ENCODE data around the gene SDCBP2. TPM values are rescaled to one million over a fixed set of nuclear protein-coding genes. Genes with fewer than 3 reads are reported as not detected.

The SDCBP2 gene
- polyA plus RNA-seq, 1 of the 3 experiments (the other 2 are of a cell fraction) = 3.0 TPM

DNA sequence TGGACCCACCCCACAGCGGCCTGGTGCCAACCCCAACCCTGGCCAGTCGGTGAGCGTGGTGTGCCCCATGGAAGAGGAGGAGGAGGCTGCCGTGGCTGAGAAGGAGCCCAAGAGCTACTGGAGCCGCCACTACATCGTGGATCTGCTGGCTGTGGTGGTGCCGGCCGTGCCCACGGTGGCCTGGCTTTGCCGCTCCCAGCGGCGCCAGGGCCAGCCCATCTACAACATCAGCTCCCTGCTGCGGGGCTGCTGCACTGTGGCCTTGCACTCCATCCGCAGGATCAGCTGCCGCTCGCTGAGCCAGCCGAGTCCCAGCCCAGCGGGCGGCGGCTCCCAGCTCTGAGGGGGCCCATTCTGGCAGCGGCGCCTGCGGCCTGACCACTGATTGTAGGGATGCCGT lies 23.2 kb downstream of the SDCBP2 start (continued):
- TF ChIP-seq MEF2A (IDR thresholded peaks at IDR 0.05; ENCODE audit: borderline replicate concordance, low read depth) = no peak
- TF ChIP-seq, protein P1, sequence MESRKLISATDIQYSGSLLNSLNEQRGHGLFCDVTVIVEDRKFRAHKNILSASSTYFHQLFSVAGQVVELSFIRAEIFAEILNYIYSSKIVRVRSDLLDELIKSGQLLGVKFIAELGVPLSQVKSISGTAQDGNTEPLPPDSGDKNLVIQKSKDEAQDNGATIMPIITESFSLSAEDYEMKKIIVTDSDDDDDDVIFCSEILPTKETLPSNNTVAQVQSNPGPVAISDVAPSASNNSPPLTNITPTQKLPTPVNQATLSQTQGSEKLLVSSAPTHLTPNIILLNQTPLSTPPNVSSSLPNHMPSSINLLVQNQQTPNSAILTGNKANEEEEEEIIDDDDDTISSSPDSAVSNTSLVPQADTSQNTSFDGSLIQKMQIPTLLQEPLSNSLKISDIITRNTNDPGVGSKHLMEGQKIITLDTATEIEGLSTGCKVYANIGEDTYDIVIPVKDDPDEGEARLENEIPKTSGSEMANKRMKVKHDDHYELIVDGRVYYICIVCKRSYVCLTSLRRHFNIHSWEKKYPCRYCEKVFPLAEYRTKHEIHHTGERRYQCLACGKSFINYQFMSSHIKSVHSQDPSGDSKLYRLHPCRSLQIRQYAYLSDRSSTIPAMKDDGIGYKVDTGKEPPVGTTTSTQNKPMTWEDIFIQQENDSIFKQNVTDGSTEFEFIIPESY (IDR thresholded peaks at IDR 0.05; ENCODE audit: borderline replicate concordance, low read depth) = no peak

DNA sequence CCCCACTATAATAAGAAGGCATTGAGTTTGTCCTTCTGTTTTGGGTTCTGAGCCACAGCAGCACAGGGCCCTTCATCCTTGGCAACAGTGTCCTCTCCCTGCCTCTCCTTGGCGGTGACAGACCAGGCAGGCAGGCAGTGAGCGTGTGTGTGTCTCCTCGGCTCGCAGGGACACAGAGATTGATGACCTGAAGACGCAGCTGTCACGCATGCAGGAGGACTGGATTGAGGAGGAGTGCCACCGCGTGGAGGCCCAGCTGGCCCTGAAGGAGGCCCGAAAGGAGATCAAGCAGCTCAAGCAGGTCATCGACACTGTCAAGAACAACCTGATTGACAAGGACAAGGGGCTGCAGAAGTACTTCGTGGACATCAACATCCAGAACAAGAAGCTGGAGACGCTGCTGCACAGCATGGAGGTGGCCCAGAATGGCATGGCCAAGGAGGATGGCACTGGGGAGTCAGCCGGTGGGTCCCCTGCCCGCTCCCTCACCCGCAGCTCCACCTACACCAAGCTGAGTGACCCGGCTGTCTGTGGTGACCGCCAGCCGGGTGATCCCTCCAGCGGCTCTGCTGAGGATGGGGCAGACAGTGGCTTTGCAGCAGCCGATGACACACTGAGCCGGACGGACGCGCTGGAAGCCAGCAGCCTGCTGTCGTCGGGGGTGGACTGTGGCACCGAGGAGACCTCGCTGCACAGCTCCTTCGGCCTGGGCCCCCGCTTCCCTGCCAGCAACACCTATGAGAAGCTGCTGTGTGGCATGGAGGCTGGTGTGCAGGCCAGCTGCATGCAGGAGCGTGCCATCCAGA lies 24.0 kb downstream of the SDCBP2 start:
- H3K9me2 ChIP-seq = no peaks in the 10 kb centered on the region
- H3K79me2 ChIP-seq (ENCODE audit: insufficient read depth) = no peaks in the 10 kb centered on the region
- TF ChIP-seq FOXJ3 (CRISPR knock-in tag; IDR thresholded peaks at IDR 0.05) (no peak), JUND (IDR thresholded peaks at IDR 0.05) (no peak), RFX5 (IDR thresholded peaks at IDR 0.05; ENCODE audit: low read length) (no peak), TEAD4 (IDR thresholded peaks at IDR 0.05; ENCODE audit: borderline replicate concordance, insufficient read depth) (no peak), FOXM1 (IDR thresholded peaks at IDR 0.05; ENCODE audit: low read depth) (no peak), GATA2 (CRISPR knock-in tag; IDR thresholded peaks at IDR 0.05) (no peak), SMC3 (IDR thresholded peaks at IDR 0.05; ENCODE audit: low read depth, low read length) (no peak), NRF1 (IDR thresholded peaks at IDR 0.05; ENCODE audit: low read depth, low read length) (no peak), RXRA (IDR thresholded peaks at IDR 0.05; ENCODE audit: borderline replicate concordance, low read depth) (no peak), CHD2 (IDR thresholded peaks at IDR 0.05; ENCODE audit: low read length, partially characterized antibody) (no peak), TCF12 (IDR thresholded peaks at IDR 0.05) (no peak), RAD21 (IDR thresholded peaks at IDR 0.05; ENCODE audit: low read length) (no peak), TAF1 (IDR thresholded peaks at IDR 0.05; ENCODE audit: borderline replicate concordance, low read depth, low read length) (no peak)
- TF ChIP-seq, protein P2, sequence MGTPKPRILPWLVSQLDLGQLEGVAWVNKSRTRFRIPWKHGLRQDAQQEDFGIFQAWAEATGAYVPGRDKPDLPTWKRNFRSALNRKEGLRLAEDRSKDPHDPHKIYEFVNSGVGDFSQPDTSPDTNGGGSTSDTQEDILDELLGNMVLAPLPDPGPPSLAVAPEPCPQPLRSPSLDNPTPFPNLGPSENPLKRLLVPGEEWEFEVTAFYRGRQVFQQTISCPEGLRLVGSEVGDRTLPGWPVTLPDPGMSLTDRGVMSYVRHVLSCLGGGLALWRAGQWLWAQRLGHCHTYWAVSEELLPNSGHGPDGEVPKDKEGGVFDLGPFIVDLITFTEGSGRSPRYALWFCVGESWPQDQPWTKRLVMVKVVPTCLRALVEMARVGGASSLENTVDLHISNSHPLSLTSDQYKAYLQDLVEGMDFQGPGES (IDR thresholded peaks at IDR 0.05; ENCODE audit: low read depth, low read length) = no peak
- TF ChIP-seq, protein P3, sequence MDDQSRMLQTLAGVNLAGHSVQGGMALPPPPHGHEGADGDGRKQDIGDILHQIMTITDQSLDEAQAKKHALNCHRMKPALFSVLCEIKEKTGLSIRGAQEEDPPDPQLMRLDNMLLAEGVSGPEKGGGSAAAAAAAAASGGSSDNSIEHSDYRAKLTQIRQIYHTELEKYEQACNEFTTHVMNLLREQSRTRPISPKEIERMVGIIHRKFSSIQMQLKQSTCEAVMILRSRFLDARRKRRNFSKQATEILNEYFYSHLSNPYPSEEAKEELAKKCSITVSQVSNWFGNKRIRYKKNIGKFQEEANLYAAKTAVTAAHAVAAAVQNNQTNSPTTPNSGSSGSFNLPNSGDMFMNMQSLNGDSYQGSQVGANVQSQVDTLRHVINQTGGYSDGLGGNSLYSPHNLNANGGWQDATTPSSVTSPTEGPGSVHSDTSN (IDR thresholded peaks at IDR 0.05) = no peak
- no peaks in the 10 kb centered on the region for H3F3A ChIP-seq (replicated peaks; ENCODE audit: insufficient read depth)
- ChIA-PET CTCF (interaction anchor here (1.2 to 2.8 kb wide), 3 partner anchors 8 to 132 kb away, joined by 3 to 10 read pairs (median 8); no protein-coding TSS in a partner anchor), POLR2A (no interaction called here)
- no peaks in the 10 kb centered on the region for H3K27me3 ChIP-seq (ENCODE audit: insufficient read depth)
- H3K27ac ChIP-seq (ENCODE audit: low read depth in 2 of 2, low read length in 1 of 2) = no peak overlapping the region
- 90% methylated on average over 15 of the region's 31 CpGs for WGBS (ENCODE audit: low lambda C conversion rate)
- no peak for DNase-seq
- H3K9ac ChIP-seq = no peak overlapping the region
- H3K36me3 ChIP-seq (replicated peaks in 1 of 2; ENCODE audit: control insufficient read depth in 1 of 2, insufficient read depth in 2 of 2, low read length in 1 of 2) = peaks cover 0 to 7% of the 10 kb centered on the region in 2 experiments
- H4K20me1 ChIP-seq (ENCODE audit: insufficient read depth) = no peaks in the 10 kb centered on the region
- H3K4me1 ChIP-seq (ENCODE audit: control insufficient read depth in 1 of 2, insufficient read depth in 2 of 2, low read depth in 1 of 2, low read length in 1 of 2) = 0 out of 4 replicates have a peak, but pooled peaks cover 0 to 4% of the 10 kb centered on the region in 2 experiments
- no peak overlapping the region for H2AFZ ChIP-seq (ENCODE audit: low read depth)
- no peak overlapping the region for H3K4me3 ChIP-seq (ENCODE audit: low read depth in 2 of 2, low read length in 1 of 2)
- no peak overlapping the region for H3K4me2 ChIP-seq
- no peaks in the 10 kb centered on the region for H3K9me3 ChIP-seq
